ENCODE results near the gene CD47. TPM values are rescaled to one million over a fixed set of nuclear protein-coding genes. Genes with fewer than 3 reads are reported as not detected.

CD47 gene
- total RNA-seq, 1 experiment from 2014 or later, result 63.6 TPM

DNA sequence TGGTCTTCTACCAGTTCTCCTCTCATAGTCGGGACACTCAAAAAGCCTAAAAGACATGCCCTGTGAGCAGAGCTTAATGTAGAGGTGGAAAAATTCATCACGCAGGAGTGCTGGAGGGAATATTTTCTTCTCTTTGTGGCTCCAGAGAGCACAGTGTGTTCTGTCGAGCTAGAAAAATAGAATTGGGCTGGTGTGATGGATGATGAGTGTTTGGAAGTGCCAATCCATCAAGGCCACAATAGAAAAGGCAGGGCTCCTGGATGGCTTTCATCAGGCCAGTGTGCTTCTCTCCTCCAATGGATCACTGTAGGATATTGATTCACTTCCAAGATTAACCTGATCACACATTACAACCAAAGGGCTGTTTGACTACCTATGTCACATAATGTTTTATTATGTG, 65.7 kb downstream of the CD47 start:
- H3F3A ChIP-seq (ENCODE audit: low read length, unreplicated experiment), result no peaks in the 10 kb centered on the region
- TF ChIP-seq EZH2phosphoT487 (IDR thresholded peaks at IDR 0.05; ENCODE audit: borderline replicate concordance, low read length) (no peak), EZH2 (IDR thresholded peaks at IDR 0.05; ENCODE audit: low read length, unreplicated experiment) (no peak)
- TF ChIP-seq, protein P1, sequence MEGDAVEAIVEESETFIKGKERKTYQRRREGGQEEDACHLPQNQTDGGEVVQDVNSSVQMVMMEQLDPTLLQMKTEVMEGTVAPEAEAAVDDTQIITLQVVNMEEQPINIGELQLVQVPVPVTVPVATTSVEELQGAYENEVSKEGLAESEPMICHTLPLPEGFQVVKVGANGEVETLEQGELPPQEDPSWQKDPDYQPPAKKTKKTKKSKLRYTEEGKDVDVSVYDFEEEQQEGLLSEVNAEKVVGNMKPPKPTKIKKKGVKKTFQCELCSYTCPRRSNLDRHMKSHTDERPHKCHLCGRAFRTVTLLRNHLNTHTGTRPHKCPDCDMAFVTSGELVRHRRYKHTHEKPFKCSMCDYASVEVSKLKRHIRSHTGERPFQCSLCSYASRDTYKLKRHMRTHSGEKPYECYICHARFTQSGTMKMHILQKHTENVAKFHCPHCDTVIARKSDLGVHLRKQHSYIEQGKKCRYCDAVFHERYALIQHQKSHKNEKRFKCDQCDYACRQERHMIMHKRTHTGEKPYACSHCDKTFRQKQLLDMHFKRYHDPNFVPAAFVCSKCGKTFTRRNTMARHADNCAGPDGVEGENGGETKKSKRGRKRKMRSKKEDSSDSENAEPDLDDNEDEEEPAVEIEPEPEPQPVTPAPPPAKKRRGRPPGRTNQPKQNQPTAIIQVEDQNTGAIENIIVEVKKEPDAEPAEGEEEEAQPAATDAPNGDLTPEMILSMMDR (conservative IDR thresholded peaks at IDR 0.05; ENCODE audit: low read depth, low read length), result no peak
- no peak for DNase-seq
- intact Hi-C loops (cut with micrococcal nuclease), result no loop called here
- H3K36me3 ChIP-seq (ENCODE audit: low read depth, low read length), result no peaks in the 10 kb centered on the region
- no peaks in the 10 kb centered on the region for H3K9me3 ChIP-seq (ENCODE audit: low read length)
- H3K79me2 ChIP-seq (ENCODE audit: low read length), result no peaks in the 10 kb centered on the region
- no peak for ATAC-seq
- H3K4me1 ChIP-seq (ENCODE audit: insufficient read depth, low read length), result peaks cover 13% of the 10 kb centered on the region
- CTCF ChIA-PET, result no interaction called here
- BruUV-seq (replicated peaks), result no TSS peak
- H3K4me3 ChIP-seq (ENCODE audit: low read length), result no peak overlapping the region
- H3K27me3 ChIP-seq (ENCODE audit: low read length), result no peaks in the 10 kb centered on the region
- no peak overlapping the region for H3K9ac ChIP-seq (ENCODE audit: low read length)
- H3K4me2 ChIP-seq (ENCODE audit: low read length), result no peak overlapping the region
- no peak overlapping the region for H2AFZ ChIP-seq (ENCODE audit: low read length)
- H3K27ac ChIP-seq (ENCODE audit: low read length), result no peak overlapping the region
- POLR2A ChIA-PET (ENCODE audit: unreplicated experiment), result no interaction called here
- H3K9me2 ChIP-seq (replicated peaks; ENCODE audit: low read length), result no peaks in the 10 kb centered on the region
- H4K20me1 ChIP-seq (ENCODE audit: low read length), result no peaks in the 10 kb centered on the region

DNA sequence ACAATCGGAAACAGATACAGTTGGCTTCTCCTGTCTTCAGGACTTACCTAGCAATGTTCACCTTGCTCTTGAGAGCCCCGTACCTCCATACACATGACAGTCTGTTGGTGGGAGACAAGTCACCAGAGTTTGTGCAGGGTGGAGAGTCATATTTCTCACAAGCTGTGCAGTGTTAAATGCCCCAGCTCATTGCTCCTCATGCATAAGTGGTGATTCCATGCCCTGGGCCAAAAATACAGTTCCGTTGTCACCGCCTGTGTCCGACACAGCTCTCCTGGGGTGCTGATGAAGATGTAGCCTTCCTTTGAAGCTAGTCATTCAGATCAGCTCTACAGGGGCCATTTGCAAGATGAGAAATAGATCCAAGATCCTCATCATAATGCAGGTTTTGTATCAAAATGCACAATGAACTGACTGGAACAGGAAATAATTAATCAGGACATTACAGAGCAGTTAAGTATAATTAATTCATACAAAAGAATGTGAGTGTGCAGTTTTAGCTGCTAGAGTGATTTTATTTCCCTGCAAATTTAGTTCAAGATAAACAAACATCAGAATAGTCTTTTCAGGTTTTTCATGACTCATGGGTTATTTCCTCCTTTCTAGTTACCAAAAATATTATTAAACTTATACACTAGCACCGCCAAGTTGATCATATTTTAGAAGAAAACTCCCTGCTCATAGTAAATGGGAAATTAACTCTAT, 66.5 kb downstream of the CD47 start:
- Histone ChIP-seq H2AFZ (ENCODE audit: low read length) (no peak overlapping the region), H3K27ac (ENCODE audit: low read length) (no peak overlapping the region), H3K9me2 (replicated peaks; ENCODE audit: low read length) (no peaks in the 10 kb centered on the region), H3K4me3 (ENCODE audit: low read length) (no peak overlapping the region), H3K4me1 (ENCODE audit: insufficient read depth, low read length) (peaks cover 13% of the 10 kb centered on the region), H3K9ac (ENCODE audit: low read length) (no peak overlapping the region), H3K9me3 (ENCODE audit: low read length) (no peaks in the 10 kb centered on the region), H3K27me3 (ENCODE audit: low read length) (no peaks in the 10 kb centered on the region), H3K79me2 (ENCODE audit: low read length) (no peaks in the 10 kb centered on the region), H3F3A (ENCODE audit: low read length, unreplicated experiment) (no peaks in the 10 kb centered on the region), H3K4me2 (ENCODE audit: low read length) (peak overlapping the region; percentile 22; the same call in 1 of the 2 replicates), H3K36me3 (ENCODE audit: low read depth, low read length) (no peaks in the 10 kb centered on the region), H4K20me1 (ENCODE audit: low read length) (no peaks in the 10 kb centered on the region)
- intact Hi-C loops (cut with micrococcal nuclease), result loop anchor here (1.0 to 5.0 kb wide), 2 partner anchors 86 to 277 kb away; no protein-coding TSS in a partner anchor
- ATAC-seq, result peak; percentile 82
- no TSS peak for BruUV-seq (replicated peaks)
- no peak for TF ChIP-seq EZH2phosphoT487 (IDR thresholded peaks at IDR 0.05; ENCODE audit: borderline replicate concordance, low read length)
- no peak for TF ChIP-seq EZH2 (IDR thresholded peaks at IDR 0.05; ENCODE audit: low read length, unreplicated experiment)
- TF ChIP-seq, protein P1 (conservative IDR thresholded peaks at IDR 0.05; ENCODE audit: low read depth, low read length), result no peak; the same call in 1 of the 2 replicates
- POLR2A ChIA-PET (ENCODE audit: unreplicated experiment), result no interaction called here
- CTCF ChIA-PET, result no interaction called here
- DNase-seq, result peak; percentile 41

All from PC-3 (cell line).